GM21526 (cell line): ENCODE results near the gene CNIH2.
"Not testable (repeated sequence)": the region's sequence is repeated elsewhere in the genome, so short reads cannot be mapped to it uniquely, and the experiment has no call there.

Experiments
- ATAC-seq: cut with Tn5 transposase; IDR thresholded peaks from one replicate; pipeline ENCODE4 v1.9.1; 2021; ENCODE audit warnings: moderate library complexity; ENCODE audit not compliant: unreplicated experiment, low FRiP score

The CNIH2 gene

GRCh38 chr11:66275984-66276612, 1.9 kb upstream of the CNIH2 start:
- no peak for ATAC-seq

DNA sequence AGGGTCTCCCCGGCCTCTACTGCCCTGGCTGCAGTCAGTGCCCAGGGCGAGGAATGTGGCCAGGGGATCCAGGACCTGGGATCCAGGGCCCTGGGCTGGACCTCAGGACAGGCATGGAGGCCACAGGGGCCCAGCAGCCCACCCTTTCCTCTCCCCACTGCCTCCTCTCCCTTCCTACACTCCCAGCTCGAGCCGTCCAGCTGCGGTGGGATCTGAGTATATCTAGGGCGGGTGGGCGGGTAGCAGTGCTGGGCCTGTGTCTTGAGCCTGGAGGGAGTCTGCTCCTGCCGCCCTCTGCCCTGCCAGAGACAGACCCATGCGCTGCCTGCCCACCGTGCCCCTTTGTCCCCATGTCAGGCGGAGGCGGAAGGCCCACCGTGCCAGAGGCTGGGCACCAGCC, 1.4 kb upstream of the CNIH2 start:
- not testable (repeated sequence) for ATAC-seq

- ATAC-seq: not testable (repeated sequence)
Measured at GRCh38 chr11:66277064-66277463, 911 bp upstream of the CNIH2 start.

DNA sequence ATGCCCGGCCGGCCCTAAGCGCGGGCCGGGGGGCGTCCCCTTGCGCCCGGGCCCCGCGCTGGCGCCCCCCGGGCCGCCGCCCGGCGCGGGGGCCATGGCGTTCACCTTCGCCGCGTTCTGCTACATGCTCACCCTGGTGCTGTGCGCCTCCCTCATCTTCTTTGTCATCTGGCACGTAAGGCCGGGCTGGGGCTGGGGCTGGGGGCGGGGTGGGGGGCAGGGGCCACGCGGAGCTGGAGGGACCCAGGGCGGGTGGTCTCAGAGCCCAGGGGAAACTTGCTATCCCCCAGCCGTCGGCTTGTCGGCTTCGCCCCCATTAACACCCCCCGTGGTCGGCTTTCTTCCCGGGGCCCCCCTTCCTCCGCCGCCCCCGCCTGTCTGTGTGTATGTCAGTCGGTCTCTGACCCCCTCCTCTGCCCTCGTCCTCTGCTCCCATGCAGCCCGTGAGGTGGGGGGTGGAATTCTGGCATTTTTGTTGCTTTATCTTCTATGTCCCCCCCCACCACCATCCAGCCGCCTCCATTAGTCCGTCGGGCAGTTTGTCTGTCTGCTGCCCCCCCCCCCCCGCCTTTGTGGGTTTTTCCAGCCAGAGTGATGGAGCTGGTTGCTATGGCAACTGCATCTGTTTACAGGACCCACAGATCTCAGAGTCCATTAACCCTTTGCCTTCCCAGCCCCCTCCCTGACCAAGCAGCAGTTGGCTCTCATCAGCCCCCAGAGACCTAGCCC, 552 bp downstream of the CNIH2 start:
- ATAC-seq: no peak

DNA sequence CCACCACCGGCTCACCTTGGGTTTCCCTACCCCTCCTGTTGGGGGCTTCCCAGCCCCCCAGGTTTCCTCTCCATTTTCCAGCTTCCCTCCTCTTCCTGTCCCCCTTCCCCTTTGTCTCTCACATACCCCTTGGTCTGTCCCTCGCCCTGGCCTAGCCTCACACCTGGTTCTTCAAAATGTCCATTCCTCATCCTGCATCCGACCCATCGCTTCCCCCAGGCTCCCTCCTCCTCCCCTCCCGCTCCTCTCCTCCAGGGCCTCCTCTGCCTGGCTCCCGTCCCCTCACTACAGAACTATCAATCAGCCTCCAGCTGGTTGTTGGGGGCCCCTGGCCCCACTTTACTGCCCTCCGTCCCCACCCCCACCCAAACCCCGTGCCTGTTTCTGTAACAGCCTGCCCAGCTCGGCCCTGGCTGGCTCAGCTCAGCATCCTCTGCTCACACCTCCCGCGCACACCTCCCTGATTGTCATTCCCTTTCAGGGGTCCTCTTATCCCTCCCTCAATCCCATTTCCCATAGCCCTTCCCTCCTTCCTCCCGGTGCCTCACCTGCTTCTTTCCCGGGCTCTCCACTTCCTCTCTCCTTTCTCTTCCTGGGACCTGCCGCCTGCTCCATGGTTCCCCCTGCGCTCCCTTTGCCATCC, 1.2 kb downstream of the CNIH2 start:
- no peak for ATAC-seq

GRCh38 chr11:66280428-66280827, 2.5 kb downstream of the CNIH2 start:
- no peak for ATAC-seq

DNA sequence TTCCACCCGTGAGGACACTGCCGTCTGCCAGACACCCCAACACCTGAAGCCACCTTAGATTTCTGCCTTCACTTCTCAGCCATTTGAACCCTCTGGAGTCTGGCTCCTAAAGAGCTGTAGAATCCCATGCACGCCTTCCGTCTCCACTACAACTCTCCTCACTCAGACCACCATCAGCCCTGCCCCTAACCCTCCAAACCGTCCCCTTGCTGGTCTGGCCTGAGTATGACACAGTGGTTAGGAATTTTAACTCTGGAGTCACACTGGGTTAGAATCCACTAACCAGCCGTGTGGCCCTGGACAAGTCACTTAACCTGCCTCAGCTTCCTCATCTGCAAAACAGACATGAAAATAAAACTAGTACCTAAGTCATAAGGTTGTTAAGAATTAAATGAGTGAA, 3.0 kb downstream of the CNIH2 start:
- no peak for ATAC-seq

DNA sequence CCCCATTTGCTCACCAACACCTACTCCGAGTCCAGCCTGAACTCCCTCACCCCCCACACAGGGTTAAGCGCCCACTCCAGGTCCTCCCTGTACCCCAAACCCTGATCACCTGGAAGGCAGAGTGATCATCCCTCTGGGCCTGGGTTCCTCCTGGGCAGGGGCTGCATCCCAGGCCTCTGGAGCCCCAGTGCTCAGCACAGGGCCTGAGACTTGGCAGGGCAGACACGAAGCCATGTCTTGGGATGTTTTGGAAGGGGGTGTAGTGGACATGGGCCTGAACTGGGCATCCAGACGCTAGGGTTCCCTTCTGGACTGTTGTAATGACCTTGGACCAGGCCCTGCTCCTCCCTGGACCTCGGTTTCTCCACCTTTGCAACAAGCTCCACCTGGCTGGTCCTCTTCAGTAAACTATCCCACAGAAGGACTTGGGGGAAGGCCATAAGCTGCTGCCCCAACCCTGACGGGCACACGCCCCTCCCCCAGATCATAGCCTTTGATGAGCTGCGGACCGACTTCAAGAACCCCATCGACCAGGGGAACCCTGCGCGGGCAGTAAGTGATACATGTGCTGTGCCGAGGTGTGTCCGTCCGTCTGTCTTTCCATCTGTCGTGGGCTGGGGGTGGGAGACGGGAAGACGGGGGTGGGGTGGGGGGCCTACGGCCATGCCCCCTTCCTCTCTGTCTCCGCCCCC, 3.9 kb downstream of the CNIH2 start:
- no peak for ATAC-seq

- peak; percentile 55 for ATAC-seq
Measured at GRCh38 chr11:66282468-66283455, 4.8 kb downstream of the CNIH2 start.

DNA sequence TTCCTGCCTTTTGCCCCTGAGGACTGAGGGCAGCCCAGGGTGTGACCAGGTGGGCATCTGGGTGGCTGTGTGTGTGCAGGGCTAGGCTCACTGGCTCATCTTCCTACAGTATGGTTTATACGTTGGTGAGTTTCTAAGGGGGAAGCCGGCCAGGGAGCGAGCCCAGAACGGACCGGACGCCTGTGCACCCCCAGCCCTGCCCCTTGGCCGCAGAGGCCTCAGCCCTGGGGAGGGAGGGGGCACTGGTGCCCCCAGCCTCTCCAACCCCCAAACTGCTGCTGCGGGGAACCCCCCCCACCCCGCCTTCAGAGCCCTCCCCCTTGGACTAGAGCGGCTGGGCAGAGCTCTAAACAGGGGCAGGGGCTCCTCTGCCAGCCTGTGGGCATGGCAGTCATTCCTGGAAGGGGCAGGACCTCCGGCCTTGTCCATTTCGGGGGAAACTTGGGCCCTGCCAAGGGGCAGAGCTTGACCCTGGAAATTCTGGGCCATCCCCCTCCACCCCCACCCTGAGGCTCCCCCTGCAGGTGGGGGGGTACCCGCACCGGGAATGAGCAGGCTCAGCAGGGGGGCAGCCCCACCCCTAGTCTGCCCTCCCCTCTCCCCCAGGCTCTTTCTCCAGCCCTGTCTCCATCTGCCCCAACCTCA, 5.6 kb downstream of the CNIH2 start:
- no peak for ATAC-seq

DNA sequence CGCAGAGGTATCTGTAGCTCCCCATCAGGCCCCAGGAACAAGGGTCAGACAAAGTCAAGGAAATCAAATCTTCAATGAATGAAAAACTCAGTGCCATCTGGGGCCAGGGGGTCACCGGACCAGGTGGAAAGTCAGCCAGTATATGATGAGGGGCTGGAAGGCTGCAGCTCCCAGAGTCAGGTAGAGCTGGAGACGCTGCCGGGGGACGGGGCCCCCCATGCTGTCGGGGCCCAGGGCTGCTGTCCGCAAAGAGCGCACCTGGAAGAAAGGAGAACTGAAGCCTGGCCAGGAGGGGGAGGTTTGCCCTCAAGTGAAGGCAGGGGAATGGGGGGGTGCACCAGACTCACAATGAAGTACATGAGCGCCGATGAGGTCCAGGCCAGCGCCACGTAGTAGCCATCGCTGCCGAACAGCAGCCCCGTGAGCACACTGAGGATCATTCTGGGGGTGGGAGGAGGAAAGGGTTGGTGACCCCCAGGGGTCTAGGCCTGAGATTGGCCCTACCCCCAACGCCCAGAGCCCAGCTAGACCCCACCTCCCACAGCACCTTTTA, 6.6 kb downstream of the CNIH2 start:
- no peak for ATAC-seq

GRCh38 chr11:66285250-66285947, 7.4 kb downstream of the CNIH2 start:
- ATAC-seq: no peak

GRCh38 chr11:66286699-66287098, 8.7 kb downstream of the CNIH2 start:
- ATAC-seq: no peak

- no peak for ATAC-seq
Measured at GRCh38 chr11:66287211-66287888, 9.4 kb downstream of the CNIH2 start.

DNA sequence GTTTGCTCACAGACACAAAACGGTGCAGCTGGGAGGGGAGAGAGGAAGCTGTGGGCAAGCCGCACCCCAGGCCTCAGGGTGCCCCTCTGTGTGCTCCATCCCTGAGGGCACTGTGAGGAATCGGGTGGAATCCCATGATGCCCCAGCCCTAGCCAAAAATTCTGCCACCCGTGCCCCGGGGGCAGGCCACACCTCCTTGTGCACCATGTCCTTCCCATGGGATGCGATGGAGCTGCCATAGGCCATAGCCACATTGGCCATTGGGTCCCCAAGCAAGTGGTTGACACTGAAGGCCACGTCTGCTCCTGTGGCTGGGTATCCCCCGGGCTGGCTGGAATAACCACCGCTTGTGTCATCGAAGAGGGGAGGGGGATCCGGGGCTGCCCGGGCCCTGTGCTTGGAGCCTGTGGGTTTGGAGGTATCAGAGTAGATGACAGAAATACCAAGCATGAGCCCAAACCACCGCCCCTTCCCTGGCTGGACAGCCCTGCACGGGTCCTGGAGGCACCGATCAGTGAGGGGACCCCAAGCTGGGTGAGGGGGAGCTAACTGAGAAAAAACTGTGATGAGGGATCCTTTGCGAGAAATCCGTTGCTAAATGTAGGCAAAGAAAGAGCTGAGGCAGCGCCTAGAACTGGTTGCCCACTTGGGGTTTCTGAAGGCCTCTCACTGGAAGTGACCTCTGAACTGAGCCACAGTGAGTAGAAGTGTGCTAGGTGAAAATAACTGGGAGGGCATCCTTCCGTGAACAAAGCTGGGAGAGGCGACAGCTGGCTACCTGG, 10.1 kb downstream of the CNIH2 start:
- no peak for ATAC-seq

DNA sequence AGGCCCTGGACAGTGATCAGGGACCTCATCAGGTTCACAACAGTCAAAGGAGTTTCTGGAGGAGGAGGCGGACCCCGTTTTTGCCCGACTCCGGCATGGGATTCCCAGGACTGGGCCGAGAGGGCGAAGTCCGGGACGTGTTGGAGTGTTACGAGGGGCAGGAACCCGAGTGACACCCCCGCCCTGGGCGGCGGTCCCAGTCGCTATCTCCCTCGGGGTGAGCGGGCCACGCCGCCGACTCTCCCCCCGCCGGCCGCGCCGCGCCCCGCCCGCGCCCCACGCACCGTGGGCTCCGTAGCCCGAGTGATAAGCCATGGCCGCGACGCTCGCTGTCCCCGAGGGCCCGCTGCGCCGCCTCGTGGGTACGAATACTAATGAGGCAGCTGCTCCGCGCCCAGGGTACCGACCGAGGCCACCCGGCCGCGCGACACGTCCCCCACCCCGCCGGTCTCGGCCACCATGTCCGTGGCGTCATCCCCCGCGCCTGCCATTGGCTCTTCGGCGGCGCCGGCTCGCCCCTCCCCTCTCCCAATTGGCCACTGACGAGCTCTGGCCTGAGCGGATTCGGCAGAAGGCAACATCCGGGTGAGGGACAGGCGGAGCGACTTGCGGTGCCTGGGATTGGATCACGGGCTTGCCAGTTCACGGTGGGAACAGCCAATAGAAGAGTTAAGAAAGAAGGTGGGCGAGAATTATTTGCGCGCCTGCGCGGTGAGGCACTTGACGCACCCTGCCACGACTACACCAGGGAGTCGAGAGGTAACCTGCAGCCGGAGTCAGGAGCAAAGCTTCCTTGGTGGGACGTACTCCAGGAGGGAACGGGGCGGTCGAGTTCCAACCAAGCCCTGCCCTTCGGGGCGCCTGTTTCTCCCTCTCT, 10.9 kb downstream of the CNIH2 start, which contains the start of gene YIF1A:
Gene YIF1A, minus strand, starts transcription at position 473 of the 877 bp plus-strand sequence. Its CDS starts 158 bp downstream, at position 315.
- peak; percentile 74 for ATAC-seq
